Osteoblast (primary cell): ENCODE data around the gene CLEC3B. TPM values are rescaled to one million over a fixed set of nuclear protein-coding genes. Genes with fewer than 3 reads are reported as not detected.

Experiments used
- DNase-seq: peaks from one replicate; pipeline ENCODE4 v3.0.0; 2011; ENCODE audit warnings: low spot score, mixed read lengths; ENCODE audit not compliant: insufficient read length; ENCODE audit errors: missing footprints
- H2AFZ ChIP-seq: 2 replicates; pipeline ENCODE4 v1.6.0; 2011; ENCODE audit warnings: mild to moderate bottlenecking, low read length
- H3K27ac ChIP-seq: 2 replicates; pipeline ENCODE4 v1.5.1; 2011; ENCODE audit warnings: mild to moderate bottlenecking, low read depth, low read length, moderate library complexity
- H3K27me3 ChIP-seq: 2 replicates; pipeline ENCODE4 v1.6.0; 2012; ENCODE audit warnings: mild to moderate bottlenecking, control low read depth, inconsistent platforms, low read length, moderate library complexity; ENCODE audit not compliant: insufficient read depth
- H3K36me3 ChIP-seq: 2 replicates; pipeline ENCODE4 v1.5.1; 2011; ENCODE audit warnings: mild to moderate bottlenecking, low read length, control low read depth, moderate library complexity; ENCODE audit not compliant: insufficient read depth
- H3K4me1 ChIP-seq: 2 replicates; pipeline ENCODE4 v1.5.1; 2011; ENCODE audit warnings: mild to moderate bottlenecking, low read length, control low read depth, moderate library complexity; ENCODE audit not compliant: insufficient read depth
- H3K4me2 ChIP-seq: 2 replicates; pipeline ENCODE4 v1.6.0; 2011; ENCODE audit warnings: mild to moderate bottlenecking, low read length; ENCODE audit not compliant: insufficient read depth
- H3K4me3 ChIP-seq: fragments of 200-600 bp; sonication (generic); 3 replicates; pipeline ENCODE4 v1.5.1; 2012; ENCODE audit warnings: mild to moderate bottlenecking, low read length, inconsistent platforms; ENCODE audit not compliant: insufficient read depth
- H3K79me2 ChIP-seq: 2 replicates; pipeline ENCODE4 v1.6.0; 2012; ENCODE audit warnings: mild to moderate bottlenecking, low read length, control low read depth, inconsistent platforms; ENCODE audit not compliant: insufficient read depth
- H3K9me3 ChIP-seq: 2 replicates; pipeline ENCODE4 v1.5.1; 2011; ENCODE audit warnings: low read depth, low read length, control low read depth
- H4K20me1 ChIP-seq: 2 replicates; pipeline ENCODE4 v1.6.0; 2012; ENCODE audit warnings: mild to moderate bottlenecking, low read length, control low read depth; ENCODE audit not compliant: insufficient read depth
- total RNA-seq: library from RNA; depleted of rRNA; stranded (reverse); fragments of >200 nt; gene quantifications from 2 replicates; pipeline ENCODE4 v1.2.3, GENCODE V29; 2012
- TF ChIP-seq, protein P1 (sequence below): IDR thresholded peaks from 2 replicates; pipeline ENCODE4 v1.5.1; 2011; ENCODE audit warnings: mild to moderate bottlenecking, low read depth, low read length, moderate library complexity; ENCODE audit errors: extremely low read depth

CLEC3B gene
- total RNA-seq, 1 donor, result 48.9 TPM

- no peaks in the 10 kb centered on the region for H3K9me3 ChIP-seq
- H3K4me2 ChIP-seq, result peak overlapping the region; percentile 83
- H4K20me1 ChIP-seq, result no peaks in the 10 kb centered on the region
- TF ChIP-seq, protein P1, sequence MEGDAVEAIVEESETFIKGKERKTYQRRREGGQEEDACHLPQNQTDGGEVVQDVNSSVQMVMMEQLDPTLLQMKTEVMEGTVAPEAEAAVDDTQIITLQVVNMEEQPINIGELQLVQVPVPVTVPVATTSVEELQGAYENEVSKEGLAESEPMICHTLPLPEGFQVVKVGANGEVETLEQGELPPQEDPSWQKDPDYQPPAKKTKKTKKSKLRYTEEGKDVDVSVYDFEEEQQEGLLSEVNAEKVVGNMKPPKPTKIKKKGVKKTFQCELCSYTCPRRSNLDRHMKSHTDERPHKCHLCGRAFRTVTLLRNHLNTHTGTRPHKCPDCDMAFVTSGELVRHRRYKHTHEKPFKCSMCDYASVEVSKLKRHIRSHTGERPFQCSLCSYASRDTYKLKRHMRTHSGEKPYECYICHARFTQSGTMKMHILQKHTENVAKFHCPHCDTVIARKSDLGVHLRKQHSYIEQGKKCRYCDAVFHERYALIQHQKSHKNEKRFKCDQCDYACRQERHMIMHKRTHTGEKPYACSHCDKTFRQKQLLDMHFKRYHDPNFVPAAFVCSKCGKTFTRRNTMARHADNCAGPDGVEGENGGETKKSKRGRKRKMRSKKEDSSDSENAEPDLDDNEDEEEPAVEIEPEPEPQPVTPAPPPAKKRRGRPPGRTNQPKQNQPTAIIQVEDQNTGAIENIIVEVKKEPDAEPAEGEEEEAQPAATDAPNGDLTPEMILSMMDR, result no peak
- H3K27me3 ChIP-seq, result no peaks in the 10 kb centered on the region
- H3K4me1 ChIP-seq, result peaks cover 56% of the 10 kb centered on the region
- no peaks in the 10 kb centered on the region for H3K79me2 ChIP-seq
- peak overlapping the region; percentile 34 for H3K4me3 ChIP-seq
- H3K27ac ChIP-seq, result peak overlapping the region; percentile 91
- peaks cover 17% of the 10 kb centered on the region for H3K36me3 ChIP-seq
- DNase-seq, result peak; percentile 88
- H2AFZ ChIP-seq, result no peak overlapping the region
Observed at GRCh38 chr3:45011756-45012508, 14.2 kb upstream of the CLEC3B start.

DNA sequence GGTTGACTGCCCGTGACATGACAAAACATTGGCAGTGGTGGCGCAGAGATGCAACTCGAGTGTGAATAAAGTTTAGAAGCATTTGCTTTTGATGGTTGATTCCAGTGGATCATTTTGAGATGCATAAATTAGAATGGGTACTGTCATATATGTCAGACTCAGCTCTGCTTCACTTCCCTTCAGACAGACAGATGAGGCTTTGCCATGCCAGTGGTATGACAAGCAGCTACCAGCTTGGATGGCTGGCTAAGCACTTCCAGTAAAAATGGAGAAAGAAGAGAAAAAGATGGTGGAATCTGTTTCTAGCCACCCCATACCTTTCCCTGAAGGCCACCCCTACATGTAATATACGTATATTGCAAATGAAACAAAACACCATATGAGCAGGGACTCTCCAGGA lies 13.5 kb upstream of the CLEC3B start:
- H3K9me3 ChIP-seq, result no peaks in the 10 kb centered on the region
- H4K20me1 ChIP-seq, result no peaks in the 10 kb centered on the region
- peak; percentile 56 for DNase-seq
- H3K4me3 ChIP-seq, result peak overlapping the region; percentile 17
- peaks cover 12% of the 10 kb centered on the region for H3K36me3 ChIP-seq
- H3K27ac ChIP-seq, result peak overlapping the region; percentile 91
- H2AFZ ChIP-seq, result no peak overlapping the region
- peak overlapping the region; percentile 83 for H3K4me2 ChIP-seq
- peaks cover 50% of the 10 kb centered on the region for H3K4me1 ChIP-seq
- H3K79me2 ChIP-seq, result no peaks in the 10 kb centered on the region
- no peaks in the 10 kb centered on the region for H3K27me3 ChIP-seq
- TF ChIP-seq, protein P1, result no peak

- Histone ChIP-seq H3K9me3 (no peaks in the 10 kb centered on the region), H3K27ac (no peak overlapping the region), H2AFZ (no peak overlapping the region), H3K27me3 (no peaks in the 10 kb centered on the region), H3K4me1 (peaks cover 13% of the 10 kb centered on the region), H3K36me3 (peaks cover 8% of the 10 kb centered on the region), H3K4me2 (no peak overlapping the region), H4K20me1 (no peaks in the 10 kb centered on the region), H3K79me2 (no peaks in the 10 kb centered on the region), H3K4me3 (no peak overlapping the region)
- TF ChIP-seq, protein P1, result no peak
- DNase-seq, result no peak
Observed at GRCh38 chr3:45016916-45017315, 9.2 kb upstream of the CLEC3B start.

- Histone ChIP-seq H4K20me1 (no peaks in the 10 kb centered on the region), H2AFZ (no peak overlapping the region), H3K27ac (no peak overlapping the region), H3K4me2 (no peak overlapping the region), H3K9me3 (no peaks in the 10 kb centered on the region), H3K4me1 (peaks cover 4% of the 10 kb centered on the region), H3K27me3 (no peaks in the 10 kb centered on the region), H3K4me3 (no peak overlapping the region), H3K36me3 (peaks cover 8% of the 10 kb centered on the region), H3K79me2 (no peaks in the 10 kb centered on the region)
- DNase-seq, result no peak
- TF ChIP-seq, protein P1, result no peak
Observed at GRCh38 chr3:45017821-45018220, 8.3 kb upstream of the CLEC3B start.
